ENCODE data around the gene GGCT. TPM values are rescaled to one million over a fixed set of nuclear protein-coding genes. Genes with fewer than 3 reads are reported as not detected.

The GGCT gene
- total and polyA plus RNA-seq, 2 of the 8 experiments (the other 6 are each of a cell fraction or from before 2014, with no cell fraction given) = 50.0 to 129 TPM

DNA sequence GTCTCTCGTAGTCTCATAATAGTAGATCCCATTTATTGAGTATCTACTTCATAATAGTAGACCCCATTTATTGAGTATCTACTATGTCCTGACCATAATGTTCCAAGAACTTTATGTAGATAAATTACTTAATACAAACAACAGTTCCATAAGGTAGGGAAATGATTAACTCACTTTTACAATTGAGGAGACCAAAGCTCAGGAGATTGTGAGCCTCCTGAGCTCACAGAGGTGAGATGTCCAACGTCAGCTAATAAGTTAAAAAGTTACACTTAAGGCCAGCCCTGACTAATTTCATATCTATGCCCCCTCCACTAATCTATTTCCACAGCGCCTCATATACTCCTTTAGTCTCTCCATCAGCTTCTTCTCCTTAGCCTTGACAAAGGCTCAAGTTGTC lies 17.5 kb upstream of the GGCT start:
- DNase-seq (ENCODE audit: low read depth in 1 of 2, low spot score in 2 of 2) = no peak
- CTCF ChIA-PET (ENCODE audit: partially characterized antibody) = interaction anchor here (0.8 to 2.7 kb wide), 10 partner anchors 12 to 374 kb away, joined by 3 to 22 read pairs (median 4); no protein-coding TSS in a partner anchor
- Histone ChIP-seq H3K4me3 (ENCODE audit: extremely low read depth in 1 of 4, insufficient read depth in 2 of 4, low read depth in 3 of 4, low read length in 4 of 4) (no peak overlapping the region), H3K9ac (replicated peaks in 1 of 4; ENCODE audit: extremely low read depth in 1 of 4, low read depth in 3 of 4, low read length in 3 of 4) (no peak overlapping the region), H4K91ac (replicated peaks; ENCODE audit: insufficient read length, low read length) (no peak overlapping the region), H3K27me3 (replicated peaks in 1 of 4; ENCODE audit: control insufficient read depth in 3 of 4, extremely low read depth in 1 of 4, insufficient read depth in 3 of 4, low read length in 3 of 4) (no peaks in the 10 kb centered on the region), H2BK12ac (ENCODE audit: low read depth, low read length) (no peak overlapping the region), H2BK15ac (ENCODE audit: low read length) (no peak overlapping the region), H3K9me3 (ENCODE audit: insufficient read depth in 2 of 2, low read depth in 1 of 2, low read length in 1 of 2) (no peaks in the 10 kb centered on the region), H2AK5ac (ENCODE audit: low read depth, low read length) (no peak overlapping the region), H3K79me2 (ENCODE audit: control insufficient read depth in 1 of 2, insufficient read depth in 2 of 2, low read length in 2 of 2) (no peaks in the 10 kb centered on the region), H4K5ac (ENCODE audit: insufficient read length, low read depth, low read length) (no peak overlapping the region), H2BK20ac (ENCODE audit: low read length) (no peak overlapping the region), H3K79me1 (ENCODE audit: low read depth, low read length) (no peaks in the 10 kb centered on the region), H3K4me2 (ENCODE audit: insufficient read depth in 1 of 2, low read depth in 2 of 2, low read length in 2 of 2) (no peak overlapping the region), H2BK5ac (ENCODE audit: low read depth, low read length) (no peak overlapping the region), H2BK120ac (replicated peaks; ENCODE audit: low read depth, low read length) (no peak overlapping the region), H4K8ac (ENCODE audit: extremely low read depth, insufficient read depth, low read length) (no peak overlapping the region), H3K23ac (ENCODE audit: insufficient read length) (no peak overlapping the region), H3K4ac (replicated peaks; ENCODE audit: insufficient read length, low read depth, low read length) (no peak overlapping the region), H2AFZ (ENCODE audit: low read length) (no peak overlapping the region), H3K56ac (replicated peaks; ENCODE audit: insufficient read length, low read depth, low read length) (no peak overlapping the region), H3K4me1 (replicated peaks in 1 of 4; ENCODE audit: control insufficient read depth in 3 of 4, insufficient read depth in 4 of 4, low read length in 3 of 4) (no peaks in the 10 kb centered on the region), H3K14ac (ENCODE audit: insufficient read length) (no peak overlapping the region), H3K23me2 (ENCODE audit: low read depth, low read length) (no peaks in the 10 kb centered on the region), H3K27ac (ENCODE audit: low read depth, low read length) (no peak overlapping the region), H3K18ac (ENCODE audit: extremely low read depth, low read length) (no peak overlapping the region), H3K36me3 (ENCODE audit: control insufficient read depth in 2 of 4, insufficient read depth in 4 of 4, low read length in 3 of 4) (no peaks in the 10 kb centered on the region), H4K20me1 (replicated peaks in 1 of 2; ENCODE audit: control insufficient read depth in 1 of 2, insufficient read depth in 2 of 2, low read length in 2 of 2) (no peaks in the 10 kb centered on the region)
- FAIRE-seq = no peak
- WGBS, 2 experiments (ENCODE audit: extremely low coverage in 1 of 2, insufficient coverage in 1 of 2, insufficient read length in 1 of 2, insufficient replicate concordance in 2 of 2, low coverage in 1 of 2, low lambda C conversion rate in 2 of 2, missing lambda C conversion rate in 1 of 2) = 88% methylated on average over 3 of the region's 3 CpGs; no CpG with 5 or more reads in 1 of the 2 experiments
- POLR2A ChIA-PET (ENCODE audit: partially characterized antibody) = no interaction called here
- no peak for TF ChIP-seq POLR2AphosphoS5 (IDR thresholded peaks at IDR 0.05; ENCODE audit: low read depth, low read length)
- no peak for TF ChIP-seq FOSL1 (IDR thresholded peaks at IDR 0.05; ENCODE audit: insufficient read depth, low read depth, low read length)
- TF ChIP-seq, protein P1, sequence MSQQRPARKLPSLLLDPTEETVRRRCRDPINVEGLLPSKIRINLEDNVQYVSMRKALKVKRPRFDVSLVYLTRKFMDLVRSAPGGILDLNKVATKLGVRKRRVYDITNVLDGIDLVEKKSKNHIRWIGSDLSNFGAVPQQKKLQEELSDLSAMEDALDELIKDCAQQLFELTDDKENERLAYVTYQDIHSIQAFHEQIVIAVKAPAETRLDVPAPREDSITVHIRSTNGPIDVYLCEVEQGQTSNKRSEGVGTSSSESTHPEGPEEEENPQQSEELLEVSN (IDR thresholded peaks at IDR 0.05) = no peak
- no peak for TF ChIP-seq RBBP5 (IDR thresholded peaks at IDR 0.05; ENCODE audit: borderline replicate concordance, low read depth, low read length)
- TF ChIP-seq, protein P2, sequence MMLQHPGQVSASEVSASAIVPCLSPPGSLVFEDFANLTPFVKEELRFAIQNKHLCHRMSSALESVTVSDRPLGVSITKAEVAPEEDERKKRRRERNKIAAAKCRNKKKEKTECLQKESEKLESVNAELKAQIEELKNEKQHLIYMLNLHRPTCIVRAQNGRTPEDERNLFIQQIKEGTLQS (IDR thresholded peaks at IDR 0.05; ENCODE audit: insufficient read depth, low read depth, low read length) = no peak

Data from H1 (cell line).